ENCODE data around the gene SKIL. TPM values are rescaled to one million over a fixed set of nuclear protein-coding genes. Genes with fewer than 3 reads are reported as not detected.

Gene SKIL
- total RNA-seq, 1 experiment from 2014 or later = 94.2 TPM

DNA sequence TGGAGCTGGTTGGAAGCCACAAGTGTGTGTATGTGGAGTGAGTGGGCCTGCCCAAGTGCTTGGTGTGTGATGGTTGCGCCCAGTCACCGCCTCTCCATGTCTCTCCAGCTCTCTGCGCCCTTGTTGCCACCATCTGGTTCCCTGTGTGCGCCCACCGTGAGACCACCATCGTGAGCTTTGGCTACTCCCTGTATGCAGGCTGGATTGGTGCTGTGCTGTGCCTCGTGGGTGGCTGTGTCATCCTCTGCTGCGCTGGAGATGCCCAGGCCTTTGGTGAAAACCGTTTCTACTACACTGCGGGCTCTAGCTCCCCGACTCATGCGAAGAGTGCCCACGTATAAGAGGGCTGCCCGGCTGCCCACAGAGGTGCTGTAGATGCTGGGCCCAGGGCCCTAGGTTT lies 74.9 kb downstream of the SKIL start:
- no TSS peak for BruUV-seq (replicated peaks)
- Histone ChIP-seq H3K27ac (ENCODE audit: low read length) (no peak overlapping the region), H3K27me3 (ENCODE audit: control insufficient read depth, insufficient read depth, low read length) (peaks cover 2% of the 10 kb centered on the region; the same call in 1 of the 2 replicates), H3K36me3 (ENCODE audit: control insufficient read depth, insufficient read depth, low read length) (no peaks in the 10 kb centered on the region), H3K9me3 (ENCODE audit: control insufficient read depth, insufficient read depth, low read depth, low read length) (no peaks in the 10 kb centered on the region), H3K4me1 (ENCODE audit: control insufficient read depth, insufficient read depth, low read length) (no peaks in the 10 kb centered on the region), H3K4me3 (ENCODE audit: low read depth in 2 of 2, low read length in 2 of 2) (no peak overlapping the region)
- intact Hi-C loops (cut with micrococcal nuclease; ENCODE audit: unreplicated experiment) = no loop called here
- no peak for ATAC-seq
- in situ Hi-C loops (cut with HindIII; ENCODE audit: low pct_unique_long_range_greater_than_20kb, low sequenced_read_pairs) = no loop called here
- POLR2A ChIA-PET = interaction anchor here (0.6 kb wide), 1 partner anchor 42 kb away, joined by 3 read pairs; no protein-coding TSS in a partner anchor
- no peak for TF ChIP-seq TCF7L2 (IDR thresholded peaks at IDR 0.05; ENCODE audit: low read depth, low read length)
- TF ChIP-seq REST (IDR thresholded peaks at IDR 0.05; ENCODE audit: insufficient read depth in 1 of 2, low read depth in 2 of 2, low read length in 1 of 2) = no peak
- TF ChIP-seq, protein P1, sequence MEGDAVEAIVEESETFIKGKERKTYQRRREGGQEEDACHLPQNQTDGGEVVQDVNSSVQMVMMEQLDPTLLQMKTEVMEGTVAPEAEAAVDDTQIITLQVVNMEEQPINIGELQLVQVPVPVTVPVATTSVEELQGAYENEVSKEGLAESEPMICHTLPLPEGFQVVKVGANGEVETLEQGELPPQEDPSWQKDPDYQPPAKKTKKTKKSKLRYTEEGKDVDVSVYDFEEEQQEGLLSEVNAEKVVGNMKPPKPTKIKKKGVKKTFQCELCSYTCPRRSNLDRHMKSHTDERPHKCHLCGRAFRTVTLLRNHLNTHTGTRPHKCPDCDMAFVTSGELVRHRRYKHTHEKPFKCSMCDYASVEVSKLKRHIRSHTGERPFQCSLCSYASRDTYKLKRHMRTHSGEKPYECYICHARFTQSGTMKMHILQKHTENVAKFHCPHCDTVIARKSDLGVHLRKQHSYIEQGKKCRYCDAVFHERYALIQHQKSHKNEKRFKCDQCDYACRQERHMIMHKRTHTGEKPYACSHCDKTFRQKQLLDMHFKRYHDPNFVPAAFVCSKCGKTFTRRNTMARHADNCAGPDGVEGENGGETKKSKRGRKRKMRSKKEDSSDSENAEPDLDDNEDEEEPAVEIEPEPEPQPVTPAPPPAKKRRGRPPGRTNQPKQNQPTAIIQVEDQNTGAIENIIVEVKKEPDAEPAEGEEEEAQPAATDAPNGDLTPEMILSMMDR (IDR thresholded peaks at IDR 0.05) = no peak
- TF ChIP-seq POLR2AphosphoS5 (IDR thresholded peaks at IDR 0.05; ENCODE audit: low read depth, low read length) = no peak
- TF ChIP-seq SIN3A (IDR thresholded peaks at IDR 0.05; ENCODE audit: borderline replicate concordance, insufficient read depth, low read depth, low read length) = no peak
- DNase-seq (ENCODE audit: low read depth, low spot score) = no peak
- CTCF ChIA-PET = interaction anchor here (0.6 to 2.0 kb wide), 2 partner anchors 19 to 22 kb away, joined by 3 to 5 read pairs; no protein-coding TSS in a partner anchor

- Histone ChIP-seq H3K27me3 (ENCODE audit: control insufficient read depth, insufficient read depth, low read length) (peaks cover 2% of the 10 kb centered on the region; the same call in 1 of the 2 replicates), H3K4me3 (ENCODE audit: low read depth in 2 of 2, low read length in 2 of 2) (no peak overlapping the region), H3K36me3 (ENCODE audit: control insufficient read depth, insufficient read depth, low read length) (no peaks in the 10 kb centered on the region), H3K4me1 (ENCODE audit: control insufficient read depth, insufficient read depth, low read length) (no peaks in the 10 kb centered on the region), H3K27ac (ENCODE audit: low read length) (no peak overlapping the region), H3K9me3 (ENCODE audit: control insufficient read depth, insufficient read depth, low read depth, low read length) (no peaks in the 10 kb centered on the region)
- in situ Hi-C loops (cut with HindIII; ENCODE audit: low pct_unique_long_range_greater_than_20kb, low sequenced_read_pairs) = no loop called here
- CTCF ChIA-PET = no interaction called here
- DNase-seq (ENCODE audit: low read depth, low spot score) (no peak), ATAC-seq (no peak)
- BruUV-seq (replicated peaks) = no TSS peak
- POLR2A ChIA-PET = no interaction called here
- intact Hi-C loops (cut with micrococcal nuclease; ENCODE audit: unreplicated experiment) = no loop called here
- TF ChIP-seq, protein P1 (IDR thresholded peaks at IDR 0.05) = no peak
- TF ChIP-seq TCF7L2 (IDR thresholded peaks at IDR 0.05; ENCODE audit: low read depth, low read length) (no peak), REST (IDR thresholded peaks at IDR 0.05; ENCODE audit: insufficient read depth in 1 of 2, low read depth in 2 of 2, low read length in 1 of 2) (no peak), SIN3A (IDR thresholded peaks at IDR 0.05; ENCODE audit: borderline replicate concordance, insufficient read depth, low read depth, low read length) (no peak), POLR2AphosphoS5 (IDR thresholded peaks at IDR 0.05; ENCODE audit: low read depth, low read length) (no peak)
Measured at GRCh38 chr3:170436697-170437096, 79.2 kb downstream of the SKIL start.
